Nephron (organoid): ENCODE data around the gene CHRNA9.

Experiments
- H3K27ac Mint-ChIP-seq, 3 experiments: 2 replicates each; pipeline ENCODE4 v1.8.0; 2020; ENCODE audit warnings: mixed read lengths in 3 of 3, mild to moderate bottlenecking in 2 of 3, moderate library complexity in 1 of 3
- H3K27me3 Mint-ChIP-seq: 2 replicates; pipeline ENCODE4 v1.8.0; 2021; ENCODE audit warnings: low read depth, mild to moderate bottlenecking, moderate library complexity, mixed read lengths
- H3K36me3 Mint-ChIP-seq: 2 replicates; pipeline ENCODE4 v1.8.0; 2020; ENCODE audit warnings: low read depth, mixed read lengths
- H3K4me1 Mint-ChIP-seq: 2 replicates; pipeline ENCODE4 v1.8.0; 2020; ENCODE audit warnings: mixed read lengths
- H3K4me3 Mint-ChIP-seq, 3 experiments: 2 replicates each; pipeline ENCODE4 v1.8.0; 2020; ENCODE audit warnings: mild to moderate bottlenecking in 3 of 3, mixed read lengths in 3 of 3, moderate library complexity in 2 of 3
- H3K9me3 Mint-ChIP-seq: 2 replicates; pipeline ENCODE4 v1.8.0; 2020; ENCODE audit warnings: mixed read lengths
- CTCF ChIP-seq, 3 experiments: fragments of 200-600 bp; sonication (generic); IDR thresholded peaks; one replicate each; pipeline ENCODE4 v1.5.0; 2021; ENCODE audit warnings: antibody characterized with exemption in 3 of 3; ENCODE audit not compliant: unreplicated experiment in 3 of 3

Gene CHRNA9

DNA sequence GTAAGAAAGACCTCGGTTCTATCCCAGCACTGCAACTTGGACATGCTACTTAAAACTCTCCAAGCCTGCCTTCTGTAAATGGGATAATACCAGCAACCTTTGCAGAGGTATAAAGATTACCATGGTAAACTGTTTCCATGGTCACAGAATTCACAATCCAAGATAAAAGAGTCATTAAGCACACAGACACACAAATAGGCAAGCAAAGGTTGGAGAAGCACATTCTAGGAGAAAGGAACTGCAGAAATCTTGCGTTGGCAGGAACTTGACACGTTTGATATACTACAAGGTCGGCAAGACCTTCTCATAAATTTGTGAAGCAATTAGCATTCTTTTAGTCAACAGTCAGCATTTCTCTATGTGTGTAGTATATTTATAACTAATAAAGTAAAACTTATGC is 12.3 kb upstream of the CHRNA9 start:
- no peaks in the 10 kb centered on the region for H3K9me3 Mint-ChIP-seq
- no peaks in the 10 kb centered on the region for H3K36me3 Mint-ChIP-seq
- no peak for TF ChIP-seq CTCF (IDR thresholded peaks at IDR 0.05; ENCODE audit: unreplicated experiment in 3 of 3)
- peaks cover 21% of the 10 kb centered on the region for H3K4me1 Mint-ChIP-seq
- no peaks in the 10 kb centered on the region for H3K27me3 Mint-ChIP-seq
- no peak overlapping the region for H3K4me3 Mint-ChIP-seq
- peak overlapping the region in 2 of 3 experiments; percentile 52 to 64 for H3K27ac Mint-ChIP-seq

DNA sequence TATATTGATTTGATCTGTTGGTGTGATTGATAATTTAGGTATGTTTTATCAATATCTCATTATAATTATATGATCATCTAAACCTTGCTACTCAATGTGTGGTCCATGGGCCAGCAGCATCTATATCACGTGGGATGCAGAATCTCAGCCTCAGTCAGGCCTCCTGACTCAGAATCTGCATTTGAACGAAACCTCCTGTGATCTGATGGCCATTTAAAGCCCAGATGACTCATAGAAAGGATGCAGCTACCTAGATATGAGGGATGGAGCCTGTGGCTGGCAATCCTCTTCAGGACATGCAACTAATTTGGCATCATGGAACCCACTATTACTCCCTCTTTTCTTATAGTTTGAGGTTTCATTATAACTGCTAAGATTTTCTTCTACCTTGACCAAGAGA is 11.3 kb upstream of the CHRNA9 start:
- no peak overlapping the region for H3K4me3 Mint-ChIP-seq
- H3K4me1 Mint-ChIP-seq = peaks cover 21% of the 10 kb centered on the region
- H3K27me3 Mint-ChIP-seq = no peaks in the 10 kb centered on the region
- H3K9me3 Mint-ChIP-seq = no peaks in the 10 kb centered on the region
- no peak overlapping the region for H3K27ac Mint-ChIP-seq
- no peak for TF ChIP-seq CTCF (IDR thresholded peaks at IDR 0.05; ENCODE audit: unreplicated experiment in 3 of 3)
- no peaks in the 10 kb centered on the region for H3K36me3 Mint-ChIP-seq

DNA sequence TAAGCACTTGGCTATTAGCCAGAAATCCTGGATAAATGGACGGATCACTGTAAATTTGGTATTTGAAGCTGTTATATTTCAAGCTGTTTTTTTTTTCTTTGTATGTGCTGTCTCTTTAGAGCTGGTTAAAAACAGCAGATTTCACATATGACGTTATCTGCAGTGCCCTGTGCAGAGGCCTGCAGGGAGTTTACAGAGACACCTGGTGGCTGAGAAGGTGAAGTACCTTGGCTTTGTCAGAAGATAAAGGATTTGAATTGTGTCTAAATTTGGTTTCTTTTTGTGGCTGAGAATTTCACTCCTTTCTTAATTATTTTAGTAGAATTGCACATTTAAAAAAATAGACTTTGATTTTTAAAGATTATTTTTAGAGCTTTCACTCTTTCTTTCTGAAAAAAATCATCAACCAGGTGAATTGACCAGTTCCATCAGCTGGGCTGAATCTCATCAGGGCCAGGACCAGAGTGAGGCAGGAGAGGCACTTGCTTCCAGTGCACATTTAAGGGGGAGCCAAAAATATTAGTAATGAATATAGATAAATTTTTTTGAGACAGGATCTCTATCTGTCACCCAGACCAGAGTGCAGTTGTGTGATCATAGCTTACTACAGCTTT is 9.6 kb upstream of the CHRNA9 start:
- Mint-ChIP-seq H3K4me3 (no peak overlapping the region), H3K4me1 (peaks cover 21% of the 10 kb centered on the region), H3K27me3 (no peaks in the 10 kb centered on the region), H3K36me3 (no peaks in the 10 kb centered on the region), H3K9me3 (no peaks in the 10 kb centered on the region), H3K27ac (peak overlapping the region in 2 of 3 experiments; percentile 49 to 56)
- TF ChIP-seq CTCF (IDR thresholded peaks at IDR 0.05; ENCODE audit: unreplicated experiment in 3 of 3) = peak; percentile 83 to 90 (median 89)

GRCh38 chr4:40327340-40327739 is 7.8 kb upstream of the CHRNA9 start:
- Mint-ChIP-seq H3K27ac (no peak overlapping the region), H3K4me1 (peaks cover 7% of the 10 kb centered on the region), H3K36me3 (no peaks in the 10 kb centered on the region), H3K9me3 (no peaks in the 10 kb centered on the region), H3K4me3 (no peak overlapping the region), H3K27me3 (no peaks in the 10 kb centered on the region)
- no peak for TF ChIP-seq CTCF (IDR thresholded peaks at IDR 0.05; ENCODE audit: unreplicated experiment in 3 of 3)

DNA sequence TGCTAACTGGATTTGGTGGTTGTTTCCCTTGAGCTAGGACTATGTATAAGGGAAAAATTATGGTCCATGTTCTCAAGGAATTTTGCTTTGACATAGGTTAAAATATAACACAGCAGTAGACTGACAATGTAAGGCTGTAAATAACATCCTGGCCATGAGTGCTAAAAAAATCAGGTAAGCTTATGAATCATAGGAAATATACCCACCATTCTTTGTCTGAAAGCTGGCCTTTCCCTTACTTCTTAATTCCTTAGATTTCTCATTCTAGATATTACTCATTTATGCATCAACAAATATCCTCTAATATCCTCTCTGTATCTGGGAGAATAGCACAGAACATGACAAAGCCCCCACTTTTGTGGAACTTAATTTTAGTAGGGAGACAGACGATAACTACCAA is 6.8 kb upstream of the CHRNA9 start:
- H3K36me3 Mint-ChIP-seq = no peaks in the 10 kb centered on the region
- peaks cover under 1% of the 10 kb centered on the region for H3K4me1 Mint-ChIP-seq
- TF ChIP-seq CTCF (IDR thresholded peaks at IDR 0.05; ENCODE audit: unreplicated experiment in 3 of 3) = no peak
- H3K9me3 Mint-ChIP-seq = no peaks in the 10 kb centered on the region
- no peaks in the 10 kb centered on the region for H3K27me3 Mint-ChIP-seq
- no peak overlapping the region for H3K27ac Mint-ChIP-seq
- H3K4me3 Mint-ChIP-seq = no peak overlapping the region

DNA sequence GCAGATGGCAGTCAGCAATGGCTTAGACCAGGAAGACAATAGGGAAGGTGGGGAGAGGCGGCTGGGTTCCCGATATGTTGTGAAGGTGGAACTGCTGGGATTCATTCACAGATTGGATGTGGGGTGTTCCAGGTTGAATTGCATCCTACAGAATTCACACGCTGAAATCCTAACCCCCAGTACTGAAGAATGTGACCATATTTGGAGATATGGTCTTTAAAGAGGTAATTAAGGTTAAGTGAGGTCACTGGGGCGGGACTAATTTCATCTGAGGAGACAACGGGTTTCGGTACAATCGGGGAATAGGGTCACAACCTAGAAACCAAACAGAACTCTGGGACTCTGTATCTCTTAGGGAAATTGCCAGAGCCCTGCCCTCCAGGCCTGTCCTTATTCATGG is 5.3 kb upstream of the CHRNA9 start:
- Mint-ChIP-seq H3K9me3 (no peaks in the 10 kb centered on the region), H3K4me3 (no peak overlapping the region), H3K4me1 (peaks cover 15% of the 10 kb centered on the region), H3K27me3 (no peaks in the 10 kb centered on the region), H3K36me3 (no peaks in the 10 kb centered on the region), H3K27ac (no peak overlapping the region)
- TF ChIP-seq CTCF (IDR thresholded peaks at IDR 0.05; ENCODE audit: unreplicated experiment in 3 of 3) = no peak
